ENCODE data around the gene BST2.

DNA sequence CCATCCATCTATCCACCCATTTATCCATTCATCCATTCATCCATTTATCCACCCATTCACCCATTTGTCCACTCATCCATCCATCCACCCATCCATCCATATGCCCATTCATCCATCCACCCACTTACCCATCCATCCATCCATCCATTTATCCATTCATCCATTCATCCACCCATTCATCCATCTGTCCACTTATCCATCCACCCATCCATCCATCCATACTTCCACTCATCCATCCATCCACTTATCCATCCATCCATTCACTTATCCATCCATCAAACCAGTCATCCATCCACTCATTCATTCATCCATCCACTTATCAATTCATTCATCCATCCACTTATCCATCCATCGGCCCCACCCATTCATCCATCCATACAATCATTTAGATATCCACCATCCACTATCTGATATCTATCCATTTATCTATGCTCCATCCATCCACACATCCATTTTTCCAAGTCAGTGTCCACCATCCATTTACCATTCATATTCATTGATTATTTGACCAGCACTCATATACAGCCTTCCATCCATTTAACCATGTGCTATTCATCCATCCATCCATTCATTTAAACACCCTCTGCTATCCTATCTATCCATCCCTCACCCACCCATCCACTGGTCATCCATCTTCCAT is 40.2 kb upstream of the BST2 start:
- TF ChIP-seq, protein P1, sequence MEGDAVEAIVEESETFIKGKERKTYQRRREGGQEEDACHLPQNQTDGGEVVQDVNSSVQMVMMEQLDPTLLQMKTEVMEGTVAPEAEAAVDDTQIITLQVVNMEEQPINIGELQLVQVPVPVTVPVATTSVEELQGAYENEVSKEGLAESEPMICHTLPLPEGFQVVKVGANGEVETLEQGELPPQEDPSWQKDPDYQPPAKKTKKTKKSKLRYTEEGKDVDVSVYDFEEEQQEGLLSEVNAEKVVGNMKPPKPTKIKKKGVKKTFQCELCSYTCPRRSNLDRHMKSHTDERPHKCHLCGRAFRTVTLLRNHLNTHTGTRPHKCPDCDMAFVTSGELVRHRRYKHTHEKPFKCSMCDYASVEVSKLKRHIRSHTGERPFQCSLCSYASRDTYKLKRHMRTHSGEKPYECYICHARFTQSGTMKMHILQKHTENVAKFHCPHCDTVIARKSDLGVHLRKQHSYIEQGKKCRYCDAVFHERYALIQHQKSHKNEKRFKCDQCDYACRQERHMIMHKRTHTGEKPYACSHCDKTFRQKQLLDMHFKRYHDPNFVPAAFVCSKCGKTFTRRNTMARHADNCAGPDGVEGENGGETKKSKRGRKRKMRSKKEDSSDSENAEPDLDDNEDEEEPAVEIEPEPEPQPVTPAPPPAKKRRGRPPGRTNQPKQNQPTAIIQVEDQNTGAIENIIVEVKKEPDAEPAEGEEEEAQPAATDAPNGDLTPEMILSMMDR (IDR thresholded peaks at IDR 0.05), result no peak
- no peak for TF ChIP-seq POLR2AphosphoS5 (IDR thresholded peaks at IDR 0.05)
